Left lung (tissue), 10 donors: Measurements from ENCODE around the gene ADCY4. TPM values are rescaled to one million over a fixed set of nuclear protein-coding genes. Genes with fewer than 3 reads are reported as not detected.

Experiments
- ATAC-seq: fragments of 200-7000 bp; cut with Tn5 transposase; one replicate; pipeline ENCODE4 v1.9.1; 2020; ENCODE audit warnings: moderate library complexity
- DNase-seq, 4 donors: peaks; one replicate each; pipeline ENCODE4 v3.0.0-alpha.2; 2013 to 2020
- H3K27ac ChIP-seq, 2 donors: fragments of 200-600 bp; sonication (generic) in 1 of 2; one replicate each; pipeline versions ENCODE4 v1.5.0 to v1.8.0; 2020 to 2021
- H3K27me3 ChIP-seq, 2 donors: fragments of 200-600 bp; sonication (generic) in 1 of 2; one replicate each; pipeline versions ENCODE4 v1.5.0 to v1.8.0; 2020 to 2021
- H3K36me3 ChIP-seq, 2 donors: fragments of 200-600 bp; sonication (generic) in 1 of 2; one replicate each; pipeline versions ENCODE4 v1.5.0 to v1.8.0; 2020 to 2021
- H3K4me1 ChIP-seq, 2 donors: fragments of 200-600 bp; one replicate each; pipeline ENCODE4 v1.8.0; 2021
- H3K4me3 ChIP-seq, 2 donors: fragments of 200-600 bp; sonication (generic) in 1 of 2; one replicate each; pipeline versions ENCODE4 v1.5.0 to v1.8.0; 2020 to 2021; ENCODE audit warnings: mild to moderate bottlenecking in 1 of 2
- H3K9me3 ChIP-seq, 2 donors: fragments of 200-600 bp; sonication (generic) in 1 of 2; one replicate each; pipeline versions ENCODE4 v1.5.0 to v1.8.0; 2020 to 2021
- CTCF ChIP-seq, 2 donors: fragments of 200-600 bp; sonication (generic) in 1 of 2; IDR thresholded peaks; one replicate each; pipeline versions ENCODE4 v1.5.0 to v1.8.0; 2021; ENCODE audit warnings: antibody characterized with exemption in 2 of 2
- intact Hi-C, 2 donors: fragments of 100-400 bp; cut with DNase I; formaldehyde crosslinking; loops; one replicate each; pipeline versions ENCODE4 v1.11.2 to v1.14.2; 2022
- polyA plus RNA-seq, 6 donors: library from polyadenylated mRNA; unstranded; fragments of 120-200 nt; gene quantifications; one replicate each; pipeline ENCODE4 v1.2.1, GENCODE V29; 2013; ENCODE audit not compliant: insufficient read length in 6 of 6
- total RNA-seq, 2 donors: library from RNA; stranded (reverse); fragmentation: NEBNext Ultra II Directional; extraction: Animal tissue kit (Norgen Biotek cat#: 25700); gene quantifications; one replicate each; pipeline ENCODE4 v1.2.1, GENCODE V29; 2021
- donor health status: DM: no; HTN: yes; CAD: no.
- donor health status: DM: no; HTN: no; CAD: no.

ADCY4 gene
- total and polyA plus RNA-seq, 8 donors: 25.7 to 48.5 (median 34.3) TPM

GRCh38 chr14:24283796-24284460 is 50.9 kb downstream of the ADCY4 start:
- intact Hi-C loops: no loop called here
- no peak for TF ChIP-seq CTCF (IDR thresholded peaks at IDR 0.05)
- no peak overlapping the region for H3K4me3 ChIP-seq
- ATAC-seq: no peak
- peaks cover 0 to 5% of the 10 kb centered on the region in 2 donors for H3K36me3 ChIP-seq
- peaks cover 0 to 41% of the 10 kb centered on the region in 2 donors for H3K4me1 ChIP-seq
- no peaks in the 10 kb centered on the region for H3K9me3 ChIP-seq
- H3K27ac ChIP-seq: no peak overlapping the region
- H3K27me3 ChIP-seq: no peaks in the 10 kb centered on the region
- no peak for DNase-seq

DNA sequence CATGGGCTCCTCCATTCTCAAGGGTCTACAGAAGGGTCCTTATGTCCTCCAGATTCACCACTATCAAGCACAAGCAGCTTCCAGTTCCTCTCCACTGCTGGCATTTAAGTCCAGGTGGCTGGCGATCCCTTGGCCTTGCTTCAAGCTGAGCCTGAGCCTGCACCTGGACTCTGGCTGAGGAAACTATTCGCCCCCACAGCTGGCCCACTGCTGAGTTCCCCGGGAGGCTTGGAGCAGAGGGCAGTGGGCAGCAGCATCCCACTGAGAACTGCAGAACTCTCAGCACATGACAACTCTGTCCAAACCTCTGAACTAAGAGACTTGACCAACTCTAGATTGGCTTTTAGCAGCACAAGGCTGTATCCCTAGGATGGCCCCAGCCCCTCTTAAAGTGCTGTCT is 52.1 kb downstream of the ADCY4 start:
- H3K27ac ChIP-seq: no peak overlapping the region
- no peak overlapping the region for H3K4me3 ChIP-seq
- no peaks in the 10 kb centered on the region for H3K36me3 ChIP-seq
- H3K27me3 ChIP-seq: no peaks in the 10 kb centered on the region
- ATAC-seq: peak; percentile 10
- peak in 1 of 4 donors; percentile 53 for DNase-seq
- peaks cover 0 to 53% of the 10 kb centered on the region in 2 donors for H3K4me1 ChIP-seq
- intact Hi-C loops: no loop called here
- no peaks in the 10 kb centered on the region for H3K9me3 ChIP-seq
- no peak for TF ChIP-seq CTCF (IDR thresholded peaks at IDR 0.05)

DNA sequence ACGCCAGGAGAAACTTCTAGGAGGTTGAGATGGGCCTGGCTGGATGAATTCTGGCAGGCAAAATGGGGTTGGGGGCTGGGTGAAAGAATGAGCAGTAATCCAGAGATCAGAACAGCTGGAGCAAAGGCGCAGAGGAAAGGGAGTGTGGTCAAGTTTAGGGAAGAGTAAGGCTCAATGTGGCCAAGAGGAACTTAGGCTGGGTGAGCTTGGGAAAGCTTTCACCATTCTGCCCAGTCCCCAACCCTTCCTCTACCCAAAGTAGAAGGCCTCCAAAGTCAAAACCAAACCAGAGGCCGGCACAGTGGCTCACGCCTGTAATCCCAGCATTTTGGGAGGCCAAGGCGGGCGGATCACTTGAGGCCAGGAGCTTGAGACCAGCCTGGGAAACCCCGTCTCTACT is 53.2 kb downstream of the ADCY4 start:
- TF ChIP-seq CTCF (IDR thresholded peaks at IDR 0.05): no peak
- intact Hi-C loops: no loop called here
- Histone ChIP-seq H3K27me3 (no peaks in the 10 kb centered on the region), H3K36me3 (no peaks in the 10 kb centered on the region), H3K9me3 (no peaks in the 10 kb centered on the region), H3K4me1 (peaks cover 0 to 64% of the 10 kb centered on the region in 2 donors), H3K27ac (peak overlapping the region in 1 of 2 donors; percentile 74), H3K4me3 (no peak overlapping the region)
- no peak for DNase-seq
- ATAC-seq: peak; percentile 28

- Histone ChIP-seq H3K4me3 (no peak overlapping the region), H3K9me3 (no peaks in the 10 kb centered on the region), H3K36me3 (no peaks in the 10 kb centered on the region), H3K4me1 (peaks cover 0 to 70% of the 10 kb centered on the region in 2 donors), H3K27me3 (no peaks in the 10 kb centered on the region), H3K27ac (peak overlapping the region in 1 of 2 donors; percentile 74)
- intact Hi-C loops: no loop called here
- ATAC-seq (no peak), DNase-seq (no peak)
- no peak for TF ChIP-seq CTCF (IDR thresholded peaks at IDR 0.05)
Observed at GRCh38 chr14:24280797-24281460, 53.9 kb downstream of the ADCY4 start.

DNA sequence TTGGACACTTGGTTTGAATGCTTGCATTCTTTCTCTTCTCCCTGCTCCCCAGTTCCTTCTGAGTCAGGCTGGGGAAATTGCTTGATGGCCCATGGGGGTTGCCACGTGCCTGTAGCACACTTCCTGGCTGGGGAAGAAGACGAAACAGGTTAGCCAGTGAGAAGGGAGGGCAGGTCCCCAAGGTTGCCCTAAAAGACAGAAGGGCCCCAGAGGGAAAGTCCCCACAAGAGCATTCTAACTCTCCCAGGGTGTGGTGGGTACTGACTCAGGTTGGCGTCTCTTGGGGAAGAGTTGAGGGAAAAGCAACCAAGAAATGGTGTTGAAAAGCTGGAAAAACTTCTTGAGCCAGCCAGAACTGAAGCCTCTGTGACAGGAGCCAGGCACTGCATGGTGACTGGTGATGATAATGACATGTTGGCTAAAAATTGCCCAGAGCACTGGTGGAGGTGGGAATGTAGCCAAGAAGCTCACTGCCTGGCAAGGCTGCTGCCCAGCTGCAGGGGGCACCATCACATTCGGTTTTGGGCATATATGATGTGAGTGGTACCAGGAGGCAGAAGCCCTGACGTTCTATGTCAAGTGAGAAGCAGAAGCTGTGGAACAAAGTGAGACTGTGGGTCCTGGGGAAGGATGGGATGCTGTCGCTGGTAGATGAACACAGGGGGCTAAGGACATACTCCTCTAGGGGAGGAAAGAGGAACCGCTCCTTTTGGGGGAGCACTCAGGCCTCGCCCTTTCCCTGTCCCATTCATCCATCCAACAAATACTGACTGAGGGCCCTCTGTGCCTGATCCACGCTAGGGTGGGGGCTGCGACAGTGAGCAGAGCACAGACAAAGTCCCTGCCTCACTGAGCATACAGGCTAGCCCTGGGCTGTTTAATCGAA is 55.3 kb downstream of the ADCY4 start:
- H3K36me3 ChIP-seq: no peaks in the 10 kb centered on the region
- no peaks in the 10 kb centered on the region for H3K9me3 ChIP-seq
- peak overlapping the region in 1 of 2 donors; percentile 88 for H3K27ac ChIP-seq
- intact Hi-C loops: no loop called here
- no peak overlapping the region for H3K4me3 ChIP-seq
- ATAC-seq (no peak), DNase-seq (no peak)
- no peaks in the 10 kb centered on the region for H3K27me3 ChIP-seq
- peaks cover 0 to 84% of the 10 kb centered on the region in 2 donors for H3K4me1 ChIP-seq
- no peak for TF ChIP-seq CTCF (IDR thresholded peaks at IDR 0.05)
